Epithelial cell of esophagus (primary cell): ENCODE results near the gene FGGY.

Source experiments
- DNase-seq: peaks from one replicate; pipeline ENCODE4 v3.0.0; 2010; ENCODE audit warnings: low read depth
- H3K4me3 ChIP-seq: 2 replicates; pipeline ENCODE4 v1.5.1; 2011; ENCODE audit warnings: mild to moderate bottlenecking, low read length, control low read depth
- CTCF ChIP-seq: IDR thresholded peaks from 2 replicates; pipeline ENCODE4 v1.5.1; 2011; ENCODE audit warnings: low read depth, mild to moderate bottlenecking, low read length, control low read depth, inconsistent platforms; ENCODE audit not compliant: insufficient read depth; ENCODE audit errors: missing control alignments

Gene FGGY

GRCh38 chr1:59272507-59272906 is 24.4 kb upstream of the FGGY start:
- no peak for TF ChIP-seq CTCF
- peak; percentile 68 for DNase-seq

GRCh38 chr1:59276439-59276851 is 20.4 kb upstream of the FGGY start:
- peak; percentile 51 for DNase-seq
- TF ChIP-seq CTCF = no peak
- no peak overlapping the region for H3K4me3 ChIP-seq

More at GRCh38 chr1:59272507-59272906, 24.4 kb upstream of the FGGY start:
- H3K4me3 ChIP-seq = no peak overlapping the region

GRCh38 chr1:59278780-59279354 is 18.0 kb upstream of the FGGY start:
- no peak for DNase-seq
- no peak for TF ChIP-seq CTCF
- H3K4me3 ChIP-seq = no peak overlapping the region

- DNase-seq = peak; percentile 50
- no peak overlapping the region for H3K4me3 ChIP-seq
- TF ChIP-seq CTCF = no peak
Measured at GRCh38 chr1:59279645-59280044, 17.2 kb upstream of the FGGY start.

GRCh38 chr1:59282951-59283350 is 13.9 kb upstream of the FGGY start:
- no peak for DNase-seq
- no peak for TF ChIP-seq CTCF
- H3K4me3 ChIP-seq = no peak overlapping the region

GRCh38 chr1:59285691-59286090 is 11.2 kb upstream of the FGGY start:
- no peak for DNase-seq
- no peak for TF ChIP-seq CTCF
- no peak overlapping the region for H3K4me3 ChIP-seq

GRCh38 chr1:59288046-59288445 is 8.8 kb upstream of the FGGY start:
- H3K4me3 ChIP-seq = no peak overlapping the region
- DNase-seq = no peak
- no peak for TF ChIP-seq CTCF
